SK-N-SH (cell line): Measurements from ENCODE around the gene C1QTNF4. TPM values are rescaled to one million over a fixed set of nuclear protein-coding genes. Genes with fewer than 3 reads are reported as not detected.
"Not testable (repeated sequence)": the region's sequence is repeated elsewhere in the genome, so short reads cannot be mapped to it uniquely, and the experiment has no call there.

Experiments used
- CTCF ChIA-PET: fragments of 300-600, 350-600 bp; formaldehyde crosslinking; extraction: SDS; loops from one replicate; lab custom pipeline; 2021; lab: Yijun Ruan, JAX
- POLR2A ChIA-PET: fragments of 350-600 bp; sonication (Branson Sonifier 250); formaldehyde crosslinking; extraction: SDS; loops from one replicate; lab custom pipeline; 2020; ENCODE audit warnings: antibody characterized with exemption, inconsistent platforms; lab: Yijun Ruan, JAX
- DNase-seq: peaks from one replicate; pipeline ENCODE4 v3.0.0; 2012
- H2AFZ ChIP-seq: fragments of 200-600 bp; sonication (generic); 2 replicates; pipeline ENCODE4 v1.8.1; 2016; ENCODE audit warnings: antibody characterized with exemption, mild to moderate bottlenecking, low read depth
- H3F3A ChIP-seq: fragments of 200-600 bp; sonication (generic); replicated peaks from 2 replicates; pipeline ENCODE3; 2016; ENCODE audit warnings: antibody characterized with exemption, mild to moderate bottlenecking; ENCODE audit not compliant: insufficient read depth
- H3K27ac ChIP-seq, 2 experiments: fragments of 200-500 bp in 1 of 2; fragments of 200-600 bp in 1 of 2; sonication (Bioruptor generic) in 1 of 2; sonication (generic), shearing (Covaris generic) in 1 of 2; 2 replicates each; pipeline versions ENCODE4 v1.5.1 to v1.6.1; 2014 to 2016; ENCODE audit warnings: low read depth in 2 of 2, inconsistent platforms in 1 of 2, low read length in 1 of 2, mild to moderate bottlenecking in 1 of 2, mixed read lengths in 1 of 2
- H3K27me3 ChIP-seq: fragments of 200-600 bp; sonication (generic), shearing (Covaris generic); 2 replicates; pipeline ENCODE4 v1.6.1; 2016; ENCODE audit warnings: mixed run types; ENCODE audit not compliant: insufficient read depth
- H3K36me3 ChIP-seq, 2 experiments: fragments of 200-500 bp in 1 of 2; fragments of 200-600 bp in 1 of 2; sonication (Bioruptor generic) in 1 of 2; sonication (generic) in 1 of 2; replicated peaks in 1 of 2; 2 replicates each; pipeline versions ENCODE3 to v1.5.1; 2014 to 2016; ENCODE audit warnings: low read length in 1 of 2, mild to moderate bottlenecking in 1 of 2; ENCODE audit not compliant: insufficient read depth in 2 of 2, control insufficient read depth in 1 of 2
- H3K4me1 ChIP-seq, 2 experiments: fragments of 200-500 bp in 1 of 2; fragments of 200-600 bp in 1 of 2; sonication (Bioruptor generic) in 1 of 2; sonication (generic), shearing (Covaris generic) in 1 of 2; 2 replicates each; pipeline versions ENCODE4 v1.5.1 to v1.6.1; 2014 to 2016; ENCODE audit warnings: low read depth in 1 of 2, low read length in 1 of 2, mixed run types in 1 of 2; ENCODE audit not compliant: insufficient read depth in 2 of 2, control insufficient read depth in 1 of 2
- H3K4me2 ChIP-seq: fragments of 200-600 bp; sonication (generic), shearing (Covaris generic); 2 replicates; pipeline ENCODE4 v1.6.1; 2017; ENCODE audit warnings: mixed run types
- H3K4me3 ChIP-seq, 2 experiments: fragments of 200-500 bp in 1 of 2; fragments of 200-600 bp in 1 of 2; sonication (Bioruptor generic) in 1 of 2; sonication (generic), shearing (Covaris generic) in 1 of 2; 2 replicates each; pipeline versions ENCODE4 v1.5.1 to v1.8.1; 2014 to 2016; ENCODE audit warnings: low read depth in 2 of 2, inconsistent platforms in 1 of 2, low read length in 1 of 2, mild to moderate bottlenecking in 1 of 2, mixed read lengths in 1 of 2, moderate library complexity in 1 of 2
- H3K79me2 ChIP-seq: fragments of 200-600 bp; sonication (generic); 2 replicates; pipeline ENCODE4 v1.8.1; 2017; ENCODE audit warnings: mild to moderate bottlenecking; ENCODE audit not compliant: insufficient read depth
- H3K9ac ChIP-seq: fragments of 200-600 bp; sonication (generic); 2 replicates; pipeline ENCODE4 v1.6.1; 2017; ENCODE audit warnings: mixed run types
- H3K9me2 ChIP-seq: fragments of 200-600 bp; sonication (generic); 2 replicates; pipeline ENCODE4 v1.6.1; 2017; ENCODE audit warnings: mixed run types
- H3K9me3 ChIP-seq: fragments of 200-600 bp; sonication (generic); 2 replicates; pipeline ENCODE4 v1.6.1; 2017; ENCODE audit warnings: mixed run types, mild to moderate bottlenecking, moderate library complexity
- H4K20me1 ChIP-seq: fragments of 200-600 bp; sonication (generic); 2 replicates; pipeline ENCODE4 v1.6.1; 2017; ENCODE audit warnings: mild to moderate bottlenecking, mixed run types; ENCODE audit not compliant: insufficient read depth
- ELF1 ChIP-seq: IDR thresholded peaks from 2 replicates; pipeline ENCODE4 v1.4.0; 2012
- EZH2phosphoT487 ChIP-seq: fragments of 200-600 bp; sonication (generic); IDR thresholded peaks from 2 replicates; pipeline ENCODE4 v1.6.1; 2017; ENCODE audit warnings: low read depth, mixed run types, mild to moderate bottlenecking, antibody characterized with exemption, moderate library complexity, borderline replicate concordance
- FOXJ3 ChIP-seq: sonication (generic); formaldehyde crosslinking; IDR thresholded peaks from 2 replicates; pipeline ENCODE4 v1.5.1; 2020; ENCODE audit warnings: mild to moderate bottlenecking, missing genetic modification reagents
- FOXM1 ChIP-seq: IDR thresholded peaks from 2 replicates; pipeline ENCODE4 v1.4.0; 2012; ENCODE audit warnings: low read depth, mild to moderate bottlenecking
- RAD21 ChIP-seq: IDR thresholded peaks from 2 replicates; pipeline ENCODE4 v1.6.1; 2012; ENCODE audit warnings: mild to moderate bottlenecking, low read length
- RFX5 ChIP-seq: IDR thresholded peaks from 2 replicates; pipeline ENCODE4 v1.6.1; 2012; ENCODE audit warnings: mild to moderate bottlenecking, improper control_type of control experiment, low read length
- RXRA ChIP-seq: IDR thresholded peaks from 2 replicates; pipeline ENCODE4 v1.4.0; 2012; ENCODE audit warnings: low read depth, mild to moderate bottlenecking, borderline replicate concordance
- SIN3A ChIP-seq: IDR thresholded peaks from 2 replicates; pipeline ENCODE4 v1.6.1; 2012; ENCODE audit warnings: low read depth, mild to moderate bottlenecking, low read length, moderate library complexity, borderline replicate concordance
- WGBS: methylation state at CpG from one replicate; pipeline ENCODE4 v1.1.6; 2017; ENCODE audit warnings: low lambda C conversion rate; 5-methylcytosine and 5-hydroxymethylcytosine counted together
- polyA plus RNA-seq, 3 experiments: library from polyadenylated mRNA; depleted of rRNA; stranded (reverse); fragments of >200 nt; gene quantifications; 2 replicates each; pipeline ENCODE4 v1.2.3, GENCODE V29; 2012
- TF ChIP-seq, protein P1 (sequence below): IDR thresholded peaks from 2 replicates; pipeline ENCODE4 v1.4.0; 2012; ENCODE audit warnings: low read depth
- TF ChIP-seq, protein P2 (sequence below): IDR thresholded peaks from 2 replicates; pipeline ENCODE4 v1.4.0; 2012; ENCODE audit warnings: low read depth, borderline replicate concordance
- TF ChIP-seq, protein P3 (sequence below): IDR thresholded peaks from 2 replicates; pipeline ENCODE4 v1.4.0; 2012; ENCODE audit warnings: low read depth, borderline replicate concordance
- TF ChIP-seq, protein P4 (sequence below): fragments of 150-350 bp; IDR thresholded peaks from 2 replicates; pipeline ENCODE4 v1.6.1; 2016; ENCODE audit warnings: mild to moderate bottlenecking, low read depth, low read length

Gene C1QTNF4
- polyA plus RNA-seq, 1 of the 3 experiments (the other 2 are of a cell fraction) = 0.08 TPM

DNA sequence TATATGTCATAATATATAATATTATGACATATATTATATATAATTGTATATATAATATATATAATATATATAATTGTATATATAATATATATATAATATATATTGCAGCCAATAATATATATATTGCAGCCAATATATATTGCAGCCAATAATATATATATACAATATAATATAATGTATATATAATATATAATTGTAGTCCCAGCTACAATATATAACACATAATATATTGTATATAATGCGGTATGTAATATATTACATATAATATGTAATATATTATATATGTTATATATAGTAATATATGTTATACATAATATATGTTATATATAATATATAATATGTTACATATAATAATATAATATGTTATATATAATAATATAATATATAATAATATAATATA, 35.5 kb downstream of the C1QTNF4 start:
- CTCF ChIA-PET = no interaction called here

DNA sequence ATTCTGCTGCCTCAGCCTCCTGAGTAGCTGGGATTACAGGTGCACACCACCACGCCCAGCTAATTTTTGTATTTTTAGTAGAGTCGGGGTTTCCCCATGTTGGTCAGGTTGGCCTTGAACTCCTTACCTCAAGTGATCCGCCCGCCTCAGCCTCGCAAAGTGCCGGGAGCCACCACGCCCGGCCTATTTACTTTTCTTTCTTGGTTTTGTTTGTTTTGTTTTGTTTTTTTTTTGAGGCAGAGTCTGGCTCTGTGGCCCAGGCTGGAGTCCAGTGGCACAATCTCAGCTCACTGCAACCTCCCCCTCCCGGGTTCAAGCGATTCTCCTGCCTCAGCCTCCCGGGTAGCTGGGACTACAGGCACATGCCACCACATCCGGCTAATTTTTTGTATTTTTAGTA, 37.2 kb downstream of the C1QTNF4 start:
- H2AFZ ChIP-seq, H3K9ac ChIP-seq, POLR2A ChIA-PET, H3K4me2 ChIP-seq, H3K27ac ChIP-seq, DNase-seq, H3K9me3 ChIP-seq, H4K20me1 ChIP-seq, H3K4me3 ChIP-seq, H3K27me3 ChIP-seq, H3K36me3 ChIP-seq, H3K9me2 ChIP-seq, H3K4me1 ChIP-seq: not testable (repeated sequence)
- Histone ChIP-seq H3F3A (peaks cover 15% of the 10 kb centered on the region), H3K79me2 (peaks cover 11% of the 10 kb centered on the region)
- WGBS = 90% methylated on average over 12 of the region's 12 CpGs
- CTCF ChIA-PET = interaction anchor here (1.0 kb wide), 1 partner anchor 296 kb away, joined by 3 read pairs; no protein-coding TSS in a partner anchor

More for the DNA sequence above, 35.5 kb downstream of the C1QTNF4 start:
- POLR2A ChIA-PET = no interaction called here
- Histone ChIP-seq H3K36me3 (no peaks in the 10 kb centered on the region), H3K9me2 (no peaks in the 10 kb centered on the region), H3K27ac (no peak overlapping the region), H4K20me1 (no peaks in the 10 kb centered on the region), H3F3A (peaks cover 15% of the 10 kb centered on the region), H3K4me3 (no peak overlapping the region), H3K27me3 (no peaks in the 10 kb centered on the region), H3K4me1 (no peaks in the 10 kb centered on the region), H2AFZ (no peak overlapping the region), H3K4me2 (no peak overlapping the region), H3K9ac (no peak overlapping the region), H3K79me2 (no peaks in the 10 kb centered on the region), H3K9me3 (no peaks in the 10 kb centered on the region)
- DNase-seq = no peak
- 91% methylated on average over 1 of the region's 1 CpG for WGBS
- TF ChIP-seq, protein P1, sequence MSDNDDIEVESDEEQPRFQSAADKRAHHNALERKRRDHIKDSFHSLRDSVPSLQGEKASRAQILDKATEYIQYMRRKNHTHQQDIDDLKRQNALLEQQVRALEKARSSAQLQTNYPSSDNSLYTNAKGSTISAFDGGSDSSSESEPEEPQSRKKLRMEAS = no peak
- TF ChIP-seq, protein P2, sequence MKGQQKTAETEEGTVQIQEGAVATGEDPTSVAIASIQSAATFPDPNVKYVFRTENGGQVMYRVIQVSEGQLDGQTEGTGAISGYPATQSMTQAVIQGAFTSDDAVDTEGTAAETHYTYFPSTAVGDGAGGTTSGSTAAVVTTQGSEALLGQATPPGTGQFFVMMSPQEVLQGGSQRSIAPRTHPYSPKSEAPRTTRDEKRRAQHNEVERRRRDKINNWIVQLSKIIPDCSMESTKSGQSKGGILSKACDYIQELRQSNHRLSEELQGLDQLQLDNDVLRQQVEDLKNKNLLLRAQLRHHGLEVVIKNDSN = no peak
- TF ChIP-seq SIN3A (no peak), EZH2phosphoT487 (no peak), RFX5 (no peak), ELF1 (no peak), FOXJ3 (CRISPR knock-in tag) (no peak), FOXM1 (no peak), RXRA (no peak), RAD21 (no peak)
- TF ChIP-seq, protein P3, sequence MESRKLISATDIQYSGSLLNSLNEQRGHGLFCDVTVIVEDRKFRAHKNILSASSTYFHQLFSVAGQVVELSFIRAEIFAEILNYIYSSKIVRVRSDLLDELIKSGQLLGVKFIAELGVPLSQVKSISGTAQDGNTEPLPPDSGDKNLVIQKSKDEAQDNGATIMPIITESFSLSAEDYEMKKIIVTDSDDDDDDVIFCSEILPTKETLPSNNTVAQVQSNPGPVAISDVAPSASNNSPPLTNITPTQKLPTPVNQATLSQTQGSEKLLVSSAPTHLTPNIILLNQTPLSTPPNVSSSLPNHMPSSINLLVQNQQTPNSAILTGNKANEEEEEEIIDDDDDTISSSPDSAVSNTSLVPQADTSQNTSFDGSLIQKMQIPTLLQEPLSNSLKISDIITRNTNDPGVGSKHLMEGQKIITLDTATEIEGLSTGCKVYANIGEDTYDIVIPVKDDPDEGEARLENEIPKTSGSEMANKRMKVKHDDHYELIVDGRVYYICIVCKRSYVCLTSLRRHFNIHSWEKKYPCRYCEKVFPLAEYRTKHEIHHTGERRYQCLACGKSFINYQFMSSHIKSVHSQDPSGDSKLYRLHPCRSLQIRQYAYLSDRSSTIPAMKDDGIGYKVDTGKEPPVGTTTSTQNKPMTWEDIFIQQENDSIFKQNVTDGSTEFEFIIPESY = no peak
- TF ChIP-seq, protein P4, sequence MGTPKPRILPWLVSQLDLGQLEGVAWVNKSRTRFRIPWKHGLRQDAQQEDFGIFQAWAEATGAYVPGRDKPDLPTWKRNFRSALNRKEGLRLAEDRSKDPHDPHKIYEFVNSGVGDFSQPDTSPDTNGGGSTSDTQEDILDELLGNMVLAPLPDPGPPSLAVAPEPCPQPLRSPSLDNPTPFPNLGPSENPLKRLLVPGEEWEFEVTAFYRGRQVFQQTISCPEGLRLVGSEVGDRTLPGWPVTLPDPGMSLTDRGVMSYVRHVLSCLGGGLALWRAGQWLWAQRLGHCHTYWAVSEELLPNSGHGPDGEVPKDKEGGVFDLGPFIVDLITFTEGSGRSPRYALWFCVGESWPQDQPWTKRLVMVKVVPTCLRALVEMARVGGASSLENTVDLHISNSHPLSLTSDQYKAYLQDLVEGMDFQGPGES = no peak
